ENCODE measurements around the gene IL2RA.

Gene IL2RA

GRCh38 chr10:6040205-6040604 lies 22.0 kb downstream of the IL2RA start:
- DNase-seq (ENCODE audit: low read depth in 2 of 2) = no peak

GRCh38 chr10:6039711-6040110 lies 22.5 kb downstream of the IL2RA start:
- no peak for DNase-seq (ENCODE audit: low read depth in 2 of 2)

- DNase-seq (ENCODE audit: low read depth in 2 of 2) = no peak
These were observed 24.0 kb downstream of the IL2RA start for GRCh38 chr10:6038071-6038631.

- no peak for DNase-seq (ENCODE audit: low read depth in 2 of 2)
These were observed 24.7 kb downstream of the IL2RA start for GRCh38 chr10:6037422-6037821.

DNA sequence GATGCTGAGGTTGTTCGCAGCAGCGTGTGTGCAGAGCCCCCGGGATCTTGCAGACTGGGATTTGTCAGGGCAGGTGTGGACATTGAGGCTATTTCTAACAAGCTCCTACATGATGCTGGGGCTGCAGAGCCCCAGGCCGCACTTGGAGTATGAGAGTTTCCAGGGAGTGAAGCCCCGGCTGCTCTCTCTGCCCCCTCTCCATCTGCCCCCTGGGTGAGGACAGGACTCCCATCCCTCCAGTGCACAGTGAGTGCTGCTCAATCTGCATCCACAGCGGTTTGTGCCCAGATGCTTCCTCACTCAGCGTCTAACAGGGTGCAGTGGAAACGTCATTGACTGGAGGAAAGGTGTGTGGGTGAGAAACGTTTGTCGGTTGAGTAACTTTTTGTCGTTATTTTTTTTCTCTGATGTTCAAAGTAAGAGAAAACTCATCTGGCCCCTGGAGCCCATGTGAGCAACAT lies 25.3 kb downstream of the IL2RA start:
- no peak for DNase-seq (ENCODE audit: low read depth in 2 of 2)

- DNase-seq (ENCODE audit: low read depth in 2 of 2) = no peak
These were observed 26.1 kb downstream of the IL2RA start for GRCh38 chr10:6035931-6036575.

DNA sequence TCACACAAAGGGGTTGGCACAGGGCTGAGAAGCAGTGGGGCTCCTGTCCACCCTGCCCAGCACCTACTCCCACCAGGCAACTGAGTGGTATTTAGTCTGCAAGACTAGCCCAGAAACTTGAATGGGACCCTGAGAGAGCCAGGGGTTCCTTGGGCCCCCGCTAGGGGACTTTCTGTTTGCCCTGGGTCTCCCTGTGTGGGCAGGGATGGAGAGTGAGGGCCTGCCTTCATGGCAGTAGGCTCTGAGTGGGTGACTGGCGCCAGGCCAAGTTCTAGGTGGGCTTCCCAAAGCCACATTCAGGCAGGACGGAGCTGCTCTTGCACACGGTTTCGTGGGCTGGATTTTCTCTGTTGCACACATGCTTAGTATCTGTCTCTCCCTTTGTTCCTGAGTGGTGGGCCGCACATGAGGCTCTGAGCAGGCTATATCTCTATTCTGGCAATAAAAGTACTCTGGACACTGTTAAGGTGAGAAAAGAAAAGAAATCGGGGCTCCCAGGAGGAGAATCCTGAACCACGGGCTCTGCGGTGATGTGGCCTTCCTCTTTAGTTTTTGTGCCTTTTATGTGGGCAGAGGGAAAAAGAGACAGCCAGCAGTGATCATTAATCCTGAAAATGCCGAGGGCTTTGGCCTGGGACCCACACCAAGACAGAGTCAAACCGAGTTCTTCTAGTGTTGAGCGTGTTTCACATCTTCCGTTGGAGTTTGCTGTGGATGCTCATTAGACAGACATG lies 26.9 kb downstream of the IL2RA start:
- no peak for DNase-seq (ENCODE audit: low read depth in 2 of 2)

- no peak for DNase-seq (ENCODE audit: low read depth in 2 of 2)
These were observed 27.8 kb downstream of the IL2RA start for GRCh38 chr10:6034371-6034770.

DNA sequence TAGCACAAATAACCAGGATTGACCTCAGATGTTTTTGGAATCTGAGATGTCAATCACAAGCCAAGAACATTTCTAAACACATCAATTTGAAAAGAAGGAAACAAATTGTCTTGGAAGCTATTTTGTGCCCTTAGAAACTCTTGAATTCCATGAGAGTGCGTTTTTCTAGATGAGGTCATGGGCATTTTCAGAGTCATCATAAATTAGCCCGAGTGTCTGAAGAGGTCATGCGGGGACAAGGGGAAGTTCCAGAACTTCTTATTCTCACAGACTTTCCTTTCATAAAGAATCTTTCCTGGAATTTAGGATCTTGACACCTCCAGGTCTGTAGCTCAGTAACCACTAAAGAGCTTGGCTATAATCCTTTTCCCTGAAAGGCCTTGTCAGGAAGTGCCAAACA lies 28.2 kb downstream of the IL2RA start:
- DNase-seq (ENCODE audit: low read depth in 2 of 2) = no peak

DNA sequence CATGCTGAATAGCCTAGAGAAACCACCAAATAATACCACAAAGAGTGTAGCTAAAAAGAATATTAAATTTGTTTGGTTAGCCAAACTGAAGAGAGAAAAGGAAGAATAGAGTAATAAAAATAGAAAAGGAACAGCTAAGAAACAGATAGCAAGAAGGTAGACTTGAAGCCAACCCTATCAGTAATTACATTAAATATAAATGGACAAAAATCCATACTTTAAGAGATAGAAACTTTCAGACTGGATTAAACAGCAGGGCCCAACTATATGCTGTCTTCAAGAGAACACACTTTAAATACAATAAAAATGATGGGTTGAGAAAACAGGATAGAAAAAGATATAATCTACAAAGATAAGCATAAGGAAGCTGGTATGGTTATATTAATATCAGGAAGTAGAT lies 31.2 kb downstream of the IL2RA start:
- DNase-seq (ENCODE audit: low read depth in 2 of 2) = no peak

GRCh38 chr10:6030217-6030616 lies 31.9 kb downstream of the IL2RA start:
- DNase-seq (ENCODE audit: low read depth in 2 of 2) = no peak

DNA sequence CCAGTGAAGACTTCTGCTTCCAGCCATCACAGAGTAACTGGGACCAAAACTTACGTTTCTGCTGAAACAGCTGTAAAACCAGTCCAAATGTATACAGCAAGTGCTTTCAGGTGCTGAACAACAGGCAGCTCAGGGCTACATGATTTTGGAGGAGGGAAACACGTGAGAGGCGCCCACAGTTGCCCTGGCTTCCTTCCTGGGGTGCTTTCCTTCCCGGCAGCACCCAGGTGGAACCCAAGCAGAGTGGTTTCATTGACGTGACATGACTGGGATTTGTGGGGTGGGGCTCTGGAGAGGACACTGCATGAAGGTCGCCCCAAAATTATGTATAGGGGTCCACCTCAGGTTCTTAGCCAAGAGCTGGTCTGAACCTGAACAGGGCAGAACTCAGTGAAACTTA lies 34.2 kb downstream of the IL2RA start:
- no peak for DNase-seq (ENCODE audit: low read depth in 2 of 2)

DNA sequence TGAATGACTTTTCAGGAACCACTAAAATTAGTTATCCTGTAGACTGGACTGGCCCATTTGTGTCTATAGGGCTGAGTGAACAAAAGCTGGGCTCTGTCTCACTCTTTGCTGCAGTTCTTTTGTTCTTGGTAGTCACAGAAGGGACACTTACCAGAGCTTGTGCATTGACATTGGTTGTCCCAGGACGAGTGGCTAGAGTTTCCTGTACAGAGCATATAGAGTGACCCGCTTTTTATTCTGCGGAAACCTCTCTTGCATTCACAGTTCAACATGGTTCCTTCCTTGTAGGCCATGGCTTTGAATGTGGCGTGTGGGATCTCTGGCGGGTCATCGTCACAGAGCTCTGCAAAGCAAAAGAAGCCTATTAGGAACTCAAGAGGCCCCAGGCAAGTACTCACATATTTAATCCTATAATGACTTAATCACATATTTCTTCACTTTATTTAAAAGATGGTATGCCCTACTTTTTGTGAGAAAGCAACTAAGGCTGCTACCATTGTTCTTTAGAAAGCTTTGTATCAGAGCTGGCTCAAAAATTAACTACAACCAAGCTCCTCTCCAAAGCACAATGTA lies 36.4 kb downstream of the IL2RA start:
- DNase-seq (ENCODE audit: low read depth in 2 of 2) = no peak

DNA sequence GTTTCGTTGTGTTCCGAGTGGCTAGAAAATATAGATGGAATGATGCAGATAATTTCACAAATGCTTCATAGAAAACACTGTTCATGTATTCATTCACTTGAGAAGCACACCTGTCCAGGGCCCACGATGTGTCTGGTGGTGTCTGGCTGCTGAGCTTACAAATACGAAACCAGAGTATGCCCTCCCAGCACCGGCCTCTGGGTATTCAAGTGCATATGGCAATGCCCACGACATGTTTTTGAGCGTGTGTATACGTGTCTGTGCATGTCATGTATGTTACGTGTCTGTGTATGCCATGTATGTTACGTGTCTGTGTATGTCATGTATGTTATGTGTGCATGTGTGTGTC lies 37.9 kb downstream of the IL2RA start:
- no peak for DNase-seq (ENCODE audit: low read depth in 2 of 2)

- DNase-seq (ENCODE audit: low read depth in 2 of 2) = no peak
These were observed 38.4 kb downstream of the IL2RA start for GRCh38 chr10:6023661-6024333.

- DNase-seq (ENCODE audit: low read depth in 2 of 2) = no peak
These were observed 39.5 kb downstream of the IL2RA start for GRCh38 chr10:6022660-6023059.

- no peak for DNase-seq (ENCODE audit: low read depth in 2 of 2)
These were observed 41.3 kb downstream of the IL2RA start for GRCh38 chr10:6020826-6021225.

DNA sequence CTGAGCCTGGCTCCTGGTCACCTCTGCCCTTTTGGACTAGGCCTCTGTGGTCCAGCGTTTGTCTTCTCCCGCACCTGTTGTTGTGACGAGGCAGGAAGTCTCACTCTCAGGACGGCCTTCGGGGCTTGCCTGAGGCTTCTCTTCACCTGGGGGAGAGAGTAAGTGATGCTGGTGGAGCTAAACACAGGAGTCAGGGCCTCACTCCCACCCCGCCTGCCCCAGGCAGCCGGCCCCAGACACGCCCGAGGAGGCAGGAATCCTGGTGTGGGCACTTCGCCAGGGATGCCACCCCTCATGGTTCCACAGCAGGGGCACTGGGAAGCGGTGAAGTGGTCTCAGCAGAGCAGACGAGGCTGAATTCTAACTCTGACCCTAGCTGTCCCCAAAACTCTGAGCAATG lies 42.4 kb downstream of the IL2RA start:
- no peak for DNase-seq (ENCODE audit: low read depth in 2 of 2)

DNA sequence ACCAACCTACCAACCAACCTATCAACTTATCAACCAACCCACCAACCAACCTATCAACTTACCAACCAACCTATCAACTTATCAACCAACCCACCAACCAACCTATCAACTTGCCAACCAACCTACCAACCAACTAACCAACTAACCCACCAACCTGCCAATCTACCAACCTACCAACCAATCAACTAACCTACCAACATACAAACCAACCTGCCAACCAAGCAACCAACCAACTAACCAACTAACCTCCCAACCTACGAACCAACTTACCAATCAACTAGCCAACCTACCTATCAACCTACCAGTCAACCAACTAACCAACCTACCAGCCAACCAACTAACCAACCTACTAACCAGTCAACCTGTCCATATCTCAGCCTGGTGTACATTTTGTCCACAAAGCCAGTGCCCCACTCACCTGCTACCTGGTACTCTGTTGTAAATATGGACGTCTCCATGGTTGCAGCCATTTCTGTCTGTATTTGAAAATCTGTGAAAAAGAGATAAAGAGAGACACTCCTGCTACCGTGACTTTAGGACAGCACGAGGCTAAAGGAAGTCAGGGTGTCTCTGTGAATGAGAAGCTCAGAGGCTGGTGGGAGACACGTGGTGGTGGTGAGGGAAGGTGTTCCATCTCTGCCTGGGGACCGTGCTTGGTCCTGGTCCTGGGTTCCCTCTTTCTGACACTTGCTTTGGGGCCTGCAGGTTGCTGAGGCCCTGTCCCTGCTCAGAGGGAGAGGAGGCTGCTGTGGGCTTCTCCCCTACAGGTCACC lies 43.0 kb downstream of the IL2RA start:
- no peak for DNase-seq (ENCODE audit: low read depth in 2 of 2)

GRCh38 chr10:6018422-6018821 lies 43.7 kb downstream of the IL2RA start:
- no peak for DNase-seq (ENCODE audit: low read depth in 2 of 2)

- DNase-seq (ENCODE audit: low read depth in 2 of 2) = no peak
These were observed 44.3 kb downstream of the IL2RA start for GRCh38 chr10:6017781-6018354.
